WTC11 (cell line): ENCODE data around the gene S100B. TPM values are rescaled to one million over a fixed set of nuclear protein-coding genes. Genes with fewer than 3 reads are reported as not detected.

Experiments
- ATAC-seq: fragments of 200-7000 bp; cut with Tn5 transposase; 2 replicates; pipeline ENCODE4 v1.10.0; 2021; ENCODE audit warnings: mild to moderate bottlenecking, moderate library complexity
- CTCF ChIA-PET: fragments of 300-600 bp; sonication (Branson Sonifier 250); formaldehyde crosslinking; loops from one replicate; lab custom pipeline; 2021; ENCODE audit warnings: antibody characterized with exemption; lab: Charles Lee
- POLR2A ChIA-PET: fragments of 350-600 bp; sonication (Branson Sonifier 250); formaldehyde crosslinking; loops from one replicate; lab custom pipeline; 2021; ENCODE audit warnings: antibody characterized with exemption; lab: Charles Lee
- DNase-seq: peaks from one replicate; pipeline ENCODE4 v3.0.0; 2021; ENCODE audit warnings: low spot score
- H3K27ac Mint-ChIP-seq: 2 replicates; pipeline ENCODE4 v1.8.0; 2021; ENCODE audit warnings: mixed read lengths
- H3K27me3 Mint-ChIP-seq: 2 replicates; pipeline ENCODE4 v1.8.0; 2021; ENCODE audit warnings: low read depth, mild to moderate bottlenecking, moderate library complexity, mixed read lengths
- H3K36me3 Mint-ChIP-seq: 2 replicates; pipeline ENCODE4 v1.8.0; 2021; ENCODE audit warnings: mixed read lengths
- H3K4me1 Mint-ChIP-seq: 2 replicates; pipeline ENCODE4 v1.8.0; 2022; ENCODE audit warnings: mixed read lengths
- H3K4me3 Mint-ChIP-seq: 2 replicates; pipeline ENCODE4 v1.8.0; 2021; ENCODE audit warnings: mild to moderate bottlenecking, moderate library complexity, mixed read lengths
- H3K9me3 Mint-ChIP-seq: 2 replicates; pipeline ENCODE4 v1.8.0; 2021; ENCODE audit warnings: mixed read lengths
- CREB1 ChIP-seq: sonication (generic); formaldehyde crosslinking; IDR thresholded peaks from 2 replicates; pipeline ENCODE4 v1.8.0; 2023; ENCODE audit warnings: mild to moderate bottlenecking, missing genetic modification reagents
- FOXK1 ChIP-seq: sonication (generic); formaldehyde crosslinking; IDR thresholded peaks from 2 replicates; pipeline ENCODE4 v1.8.0; 2022; ENCODE audit warnings: mild to moderate bottlenecking, moderate library complexity, missing genetic modification reagents
- FOXP1 ChIP-seq: sonication (generic); formaldehyde crosslinking; IDR thresholded peaks from 2 replicates; pipeline ENCODE4 v1.8.0; 2022; ENCODE audit warnings: missing genetic modification reagents, mild to moderate bottlenecking, moderate library complexity, borderline replicate concordance
- GABPB1 ChIP-seq: sonication (generic); formaldehyde crosslinking; IDR thresholded peaks from 2 replicates; pipeline ENCODE4 v1.8.1; 2023; ENCODE audit warnings: mild to moderate bottlenecking, missing genetic modification reagents
- GRHL2 ChIP-seq: fragments of 250-450 bp; sonication (Bioruptor Pico); IDR thresholded peaks from 2 replicates; pipeline ENCODE4 v1.8.0; 2022; ENCODE audit warnings: mild to moderate bottlenecking, moderate library complexity; ENCODE audit not compliant: insufficient replicate concordance, severe bottlenecking
- HMGA2 ChIP-seq: fragments of 250-450 bp; sonication (Bioruptor Pico); IDR thresholded peaks from 2 replicates; pipeline ENCODE4 v1.4.0; 2021; ENCODE audit warnings: mild to moderate bottlenecking, moderate library complexity
- JAZF1 ChIP-seq: fragments of 250-450 bp; sonication (Bioruptor Pico); IDR thresholded peaks from 2 replicates; pipeline ENCODE4 v1.9.0; 2021; ENCODE audit warnings: moderate library complexity, mild to moderate bottlenecking, inconsistent platforms
- PREB ChIP-seq: sonication (generic); formaldehyde crosslinking; IDR thresholded peaks from 2 replicates; pipeline ENCODE4 v1.8.1; 2022; ENCODE audit warnings: mild to moderate bottlenecking, missing genetic modification reagents, moderate library complexity, borderline replicate concordance
- TCF7 ChIP-seq: sonication (generic); formaldehyde crosslinking; IDR thresholded peaks from 2 replicates; pipeline ENCODE4 v1.8.0; 2022; ENCODE audit warnings: mild to moderate bottlenecking, low read depth, missing genetic modification reagents, moderate library complexity
- total RNA-seq: library from RNA; stranded (reverse); gene quantifications from 3 replicates; pipeline ENCODE4 v1.2.3, GENCODE V29; 2021
- TF ChIP-seq, protein P1 (sequence below): sonication (generic); formaldehyde crosslinking; IDR thresholded peaks from 2 replicates; pipeline ENCODE4 v1.8.1; 2022; ENCODE audit warnings: mild to moderate bottlenecking, moderate library complexity, missing genetic modification reagents
- TF ChIP-seq, protein P2 (sequence below): fragments of 250-450 bp; sonication (Bioruptor Pico); conservative IDR thresholded peaks from 2 replicates; pipeline ENCODE4 v1.9.0; 2021; ENCODE audit warnings: mild to moderate bottlenecking
- TF ChIP-seq, protein P3 (sequence below): sonication (generic); formaldehyde crosslinking; IDR thresholded peaks from 2 replicates; pipeline ENCODE4 v1.8.0; 2023; ENCODE audit warnings: mild to moderate bottlenecking, missing genetic modification reagents
- TF ChIP-seq, protein P4 (sequence below): fragments of 250-450 bp; sonication (Bioruptor Pico); IDR thresholded peaks from 2 replicates; pipeline ENCODE4 v2.1.2; 2022; ENCODE audit warnings: mild to moderate bottlenecking, moderate library complexity

S100B gene
- total RNA-seq, 1 experiment from 2014 or later, result 0.46 TPM

DNA sequence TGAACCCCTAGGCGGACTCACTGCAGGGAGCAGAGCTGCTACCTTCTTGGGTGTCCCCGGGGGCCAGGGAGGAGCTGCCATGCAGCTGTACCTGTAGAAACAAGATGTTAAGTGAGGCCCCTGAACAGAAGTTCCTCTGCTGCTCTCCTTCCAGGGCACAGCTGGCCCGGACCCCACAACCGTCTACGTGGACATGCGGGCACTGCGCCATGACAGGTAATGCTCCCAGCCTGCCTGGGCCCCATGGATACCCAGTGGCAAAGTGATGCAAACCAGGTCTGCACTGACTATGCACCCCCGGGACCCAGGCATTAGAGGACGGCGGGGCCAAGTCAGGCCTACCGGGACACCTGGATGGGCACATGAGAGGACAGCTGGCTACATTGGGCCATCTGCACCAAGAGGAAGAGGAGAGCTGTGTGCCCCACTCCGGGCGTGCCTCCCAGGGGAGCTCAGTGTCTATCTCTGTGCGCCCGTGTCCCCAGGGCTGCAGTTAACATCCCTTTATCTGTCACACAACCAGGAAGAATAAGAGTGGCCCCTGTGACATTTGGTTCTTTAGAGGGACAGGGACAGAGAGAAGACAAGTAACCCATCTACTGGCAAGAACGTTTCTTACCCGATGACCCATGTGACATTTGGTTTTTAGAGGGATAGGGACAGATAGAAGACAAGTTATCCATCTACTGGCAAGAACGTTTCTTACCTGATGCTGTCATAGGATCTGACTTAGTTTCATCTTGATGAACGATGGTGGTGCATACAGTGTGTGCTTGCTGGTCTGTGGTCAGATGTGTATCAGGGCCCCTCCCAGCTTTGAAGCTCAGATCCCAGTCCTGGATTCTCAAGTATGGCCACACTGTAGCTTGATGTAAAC is 44.1 kb downstream of the S100B start:
- CTCF ChIA-PET, result interaction anchor here (0.5 kb wide), 1 partner anchor 1766 kb away, joined by 3 read pairs; no protein-coding TSS in a partner anchor
- POLR2A ChIA-PET, result no interaction called here
- no peak overlapping the region for H3K27ac Mint-ChIP-seq
- H3K4me1 Mint-ChIP-seq, result no peaks in the 10 kb centered on the region
- no peak for TF ChIP-seq FOXP1 (CRISPR knock-in tag)
- TF ChIP-seq, protein P1, sequence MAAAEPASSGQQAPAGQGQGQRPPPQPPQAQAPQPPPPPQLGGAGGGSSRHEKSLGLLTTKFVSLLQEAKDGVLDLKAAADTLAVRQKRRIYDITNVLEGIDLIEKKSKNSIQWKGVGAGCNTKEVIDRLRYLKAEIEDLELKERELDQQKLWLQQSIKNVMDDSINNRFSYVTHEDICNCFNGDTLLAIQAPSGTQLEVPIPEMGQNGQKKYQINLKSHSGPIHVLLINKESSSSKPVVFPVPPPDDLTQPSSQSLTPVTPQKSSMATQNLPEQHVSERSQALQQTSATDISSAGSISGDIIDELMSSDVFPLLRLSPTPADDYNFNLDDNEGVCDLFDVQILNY (CRISPR knock-in tag), result no peak
- TF ChIP-seq JAZF1 (CRISPR knock-in tag), result no peak
- TF ChIP-seq PREB (CRISPR knock-in tag), result no peak
- no peak overlapping the region for H3K4me3 Mint-ChIP-seq
- H3K27me3 Mint-ChIP-seq, result no peaks in the 10 kb centered on the region
- DNase-seq, result no peak
- ATAC-seq, result no peak
- no peaks in the 10 kb centered on the region for H3K9me3 Mint-ChIP-seq
- peaks cover 31% of the 10 kb centered on the region for H3K36me3 Mint-ChIP-seq

DNA sequence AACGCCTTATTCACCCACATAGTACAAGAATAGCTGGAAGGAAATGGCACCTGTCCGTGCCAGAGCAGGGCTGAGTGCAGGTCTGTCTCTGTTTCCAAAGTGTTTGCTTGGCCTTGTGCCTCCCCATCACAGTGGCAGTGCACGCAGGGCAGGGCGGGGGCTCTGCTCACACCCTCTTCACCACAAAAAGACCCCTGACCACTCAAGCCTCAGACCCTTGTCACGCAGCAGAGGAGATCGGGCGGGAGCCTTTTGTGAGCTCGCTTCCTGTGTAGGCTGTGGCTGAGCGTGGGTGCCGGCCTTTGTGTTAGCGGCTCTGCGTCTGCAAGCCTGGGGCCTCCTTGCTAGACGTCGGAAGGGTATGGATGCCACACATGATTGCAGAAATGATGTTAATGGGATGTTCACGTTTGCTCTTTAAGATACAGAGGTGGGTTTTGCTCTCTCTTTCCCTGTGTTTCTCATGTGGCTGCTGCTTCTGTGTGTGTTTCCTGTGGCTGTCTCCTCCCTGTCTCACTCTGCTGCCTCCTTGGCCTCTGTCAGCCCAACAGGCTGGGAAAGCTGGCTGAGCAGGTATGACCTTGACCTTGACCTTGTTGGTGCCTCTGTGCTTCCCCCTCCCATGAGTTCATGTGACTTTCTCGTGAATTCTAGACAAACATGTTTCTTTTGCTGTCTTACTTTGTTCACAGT is 45.4 kb downstream of the S100B start:
- DNase-seq (no peak), ATAC-seq (no peak)
- Mint-ChIP-seq H3K27ac (no peak overlapping the region), H3K27me3 (no peaks in the 10 kb centered on the region), H3K4me3 (no peak overlapping the region), H3K4me1 (no peaks in the 10 kb centered on the region), H3K9me3 (no peaks in the 10 kb centered on the region), H3K36me3 (peaks cover 33% of the 10 kb centered on the region)
- CTCF ChIA-PET, result interaction anchor here (0.6 kb wide), 1 partner anchor 102 kb away, joined by 3 read pairs; no protein-coding TSS in a partner anchor
- POLR2A ChIA-PET, result no interaction called here
- TF ChIP-seq, protein P2, sequence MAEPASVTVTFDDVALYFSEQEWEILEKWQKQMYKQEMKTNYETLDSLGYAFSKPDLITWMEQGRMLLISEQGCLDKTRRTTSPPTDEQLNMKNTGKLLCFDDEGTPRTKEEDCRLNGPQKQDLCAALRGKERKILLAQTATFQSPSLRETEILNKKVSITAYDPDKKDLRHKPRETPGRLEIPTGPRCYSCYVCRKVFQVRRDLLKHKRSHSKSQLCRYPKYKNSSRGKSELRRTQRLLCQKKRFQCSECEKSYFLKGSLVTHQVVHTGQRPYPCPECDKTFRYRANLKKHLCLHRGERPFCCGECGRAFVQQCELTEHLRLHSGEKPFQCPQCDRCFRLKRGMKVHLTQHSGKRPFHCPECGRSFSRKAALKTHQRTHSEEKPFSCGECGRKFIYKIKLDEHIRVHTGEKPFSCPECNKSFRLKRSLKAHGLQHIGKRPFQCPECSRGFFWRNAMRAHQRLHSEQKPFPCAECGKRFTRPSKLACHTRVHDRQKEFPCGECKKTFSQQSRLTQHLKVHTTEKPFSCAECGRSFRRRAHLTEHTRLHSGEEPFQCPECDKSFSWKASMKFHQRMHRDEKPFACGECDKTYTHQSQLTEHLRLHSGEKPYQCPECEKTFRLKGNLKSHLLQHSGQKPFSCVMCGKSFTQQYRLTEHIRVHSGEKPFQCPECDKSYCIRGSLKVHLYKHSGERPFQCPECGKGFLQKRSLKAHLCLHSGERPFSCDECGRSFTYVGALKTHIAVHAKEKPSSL (CRISPR knock-in tag), result no peak
- 0 out of 2 replicates have a peak, but pooled peaks have one; percentile 33 for TF ChIP-seq GABPB1 (CRISPR knock-in tag)

GRCh38 chr21:46557919-46558392 is 46.9 kb downstream of the S100B start:
- TF ChIP-seq TCF7 (CRISPR knock-in tag), result no peak
- no peak for DNase-seq
- H3K4me1 Mint-ChIP-seq, result no peaks in the 10 kb centered on the region
- H3K27ac Mint-ChIP-seq, result no peak overlapping the region
- H3K4me3 Mint-ChIP-seq, result no peak overlapping the region
- ChIA-PET CTCF (no interaction called here), POLR2A (no interaction called here)
- H3K9me3 Mint-ChIP-seq, result no peaks in the 10 kb centered on the region
- peaks cover 32% of the 10 kb centered on the region for H3K36me3 Mint-ChIP-seq
- ATAC-seq, result no peak
- H3K27me3 Mint-ChIP-seq, result no peaks in the 10 kb centered on the region

GRCh38 chr21:46557469-46557868 is 47.4 kb downstream of the S100B start:
- peaks cover 32% of the 10 kb centered on the region for H3K36me3 Mint-ChIP-seq
- ChIA-PET CTCF (no interaction called here), POLR2A (no interaction called here)
- DNase-seq, result no peak
- TF ChIP-seq FOXK1, result no peak
- no peak for TF ChIP-seq HMGA2
- TF ChIP-seq, protein P3, sequence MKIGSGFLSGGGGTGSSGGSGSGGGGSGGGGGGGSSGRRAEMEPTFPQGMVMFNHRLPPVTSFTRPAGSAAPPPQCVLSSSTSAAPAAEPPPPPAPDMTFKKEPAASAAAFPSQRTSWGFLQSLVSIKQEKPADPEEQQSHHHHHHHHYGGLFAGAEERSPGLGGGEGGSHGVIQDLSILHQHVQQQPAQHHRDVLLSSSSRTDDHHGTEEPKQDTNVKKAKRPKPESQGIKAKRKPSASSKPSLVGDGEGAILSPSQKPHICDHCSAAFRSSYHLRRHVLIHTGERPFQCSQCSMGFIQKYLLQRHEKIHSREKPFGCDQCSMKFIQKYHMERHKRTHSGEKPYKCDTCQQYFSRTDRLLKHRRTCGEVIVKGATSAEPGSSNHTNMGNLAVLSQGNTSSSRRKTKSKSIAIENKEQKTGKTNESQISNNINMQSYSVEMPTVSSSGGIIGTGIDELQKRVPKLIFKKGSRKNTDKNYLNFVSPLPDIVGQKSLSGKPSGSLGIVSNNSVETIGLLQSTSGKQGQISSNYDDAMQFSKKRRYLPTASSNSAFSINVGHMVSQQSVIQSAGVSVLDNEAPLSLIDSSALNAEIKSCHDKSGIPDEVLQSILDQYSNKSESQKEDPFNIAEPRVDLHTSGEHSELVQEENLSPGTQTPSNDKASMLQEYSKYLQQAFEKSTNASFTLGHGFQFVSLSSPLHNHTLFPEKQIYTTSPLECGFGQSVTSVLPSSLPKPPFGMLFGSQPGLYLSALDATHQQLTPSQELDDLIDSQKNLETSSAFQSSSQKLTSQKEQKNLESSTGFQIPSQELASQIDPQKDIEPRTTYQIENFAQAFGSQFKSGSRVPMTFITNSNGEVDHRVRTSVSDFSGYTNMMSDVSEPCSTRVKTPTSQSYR, result no peak
- TF ChIP-seq CREB1 (CRISPR knock-in tag), result no peak
- TF ChIP-seq, protein P4, sequence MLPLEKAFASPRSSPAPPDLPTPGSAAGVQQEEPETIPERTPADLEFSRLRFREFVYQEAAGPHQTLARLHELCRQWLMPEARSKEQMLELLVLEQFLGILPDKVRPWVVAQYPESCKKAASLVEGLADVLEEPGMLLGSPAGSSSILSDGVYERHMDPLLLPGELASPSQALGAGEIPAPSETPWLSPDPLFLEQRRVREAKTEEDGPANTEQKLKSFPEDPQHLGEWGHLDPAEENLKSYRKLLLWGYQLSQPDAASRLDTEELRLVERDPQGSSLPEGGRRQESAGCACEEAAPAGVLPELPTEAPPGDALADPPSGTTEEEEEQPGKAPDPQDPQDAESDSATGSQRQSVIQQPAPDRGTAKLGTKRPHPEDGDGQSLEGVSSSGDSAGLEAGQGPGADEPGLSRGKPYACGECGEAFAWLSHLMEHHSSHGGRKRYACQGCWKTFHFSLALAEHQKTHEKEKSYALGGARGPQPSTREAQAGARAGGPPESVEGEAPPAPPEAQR, result no peak
- no peak for TF ChIP-seq GRHL2 (CRISPR knock-in tag)
- no peak overlapping the region for H3K4me3 Mint-ChIP-seq
- H3K4me1 Mint-ChIP-seq, result no peaks in the 10 kb centered on the region
- no peak overlapping the region for H3K27ac Mint-ChIP-seq
- no peaks in the 10 kb centered on the region for H3K9me3 Mint-ChIP-seq
- peak; percentile 46; the same call in 1 of the 2 replicates for ATAC-seq
- no peaks in the 10 kb centered on the region for H3K27me3 Mint-ChIP-seq
